A549 (cell line): ENCODE measurements around the gene GLT1D1. TPM values are rescaled to one million over a fixed set of nuclear protein-coding genes. Genes with fewer than 3 reads are reported as not detected.

ENCODE experiments used
- ATAC-seq, 2 experiments: fragments of 200-7000 bp in 1 of 2; fragments of >200 bp in 1 of 2; cut with Nextera tagmentation in 1 of 2; cut with Tn5 transposase in 1 of 2; 3 replicates each; pipeline versions ENCODE4 v1.8.0 to v1.9.1; 2018 to 2020; ENCODE audit warnings: mild to moderate bottlenecking in 1 of 2, moderate library complexity in 1 of 2
- CTCF ChIA-PET: fragments of 300-600 bp; sonication (Branson Sonifier 250); formaldehyde crosslinking; extraction: SDS; loops from one replicate; lab custom pipeline; 2021; ENCODE audit warnings: antibody characterized with exemption, inconsistent platforms; lab: Yijun Ruan, JAX
- POLR2A ChIA-PET: fragments of 350-600 bp; formaldehyde crosslinking; extraction: SDS; loops from one replicate; lab custom pipeline; 2021; ENCODE audit warnings: antibody characterized with exemption, inconsistent platforms; lab: Yijun Ruan, JAX
- DNase-seq, 2 experiments: peaks; one replicate each; pipeline versions ENCODE4 v3.0.0 to v3.0.0-alpha.2; 2011 to 2016; ENCODE audit warnings: low read depth in 1 of 2, low spot score in 1 of 2
- FAIRE-seq: peaks from 2 replicates; lab custom pipeline; 2011; peaks lifted over from hg19 to GRCh38; lab: Jason Lieb, UNC
- H3K27ac ChIP-seq, 2 experiments: fragments of >200 bp; sonication (Bioruptor Twin); formaldehyde crosslinking; 3 replicates each; pipeline ENCODE4 v1.5.1; 2016 to 2017
- H3K4me1 ChIP-seq: fragments of >200 bp; sonication (Bioruptor Twin); formaldehyde crosslinking; 3 replicates; pipeline ENCODE4 v1.6.1; 2016
- H3K4me2 ChIP-seq: fragments of >200 bp; sonication (Bioruptor Twin); formaldehyde crosslinking; 3 replicates; pipeline ENCODE4 v1.6.1; 2016
- H3K4me3 ChIP-seq: fragments of >200 bp; sonication (Bioruptor Twin); formaldehyde crosslinking; 3 replicates; pipeline ENCODE4 v1.5.1; 2016
- H3K9me3 ChIP-seq: fragments of >200 bp; sonication (Bioruptor Twin); formaldehyde crosslinking; 3 replicates; pipeline ENCODE4 v1.6.1; 2016
- CBX2 ChIP-seq: fragments of 200-600 bp; sonication (generic); IDR thresholded peaks from 2 replicates; pipeline ENCODE4 v1.6.1; 2016; ENCODE audit warnings: low read depth, mild to moderate bottlenecking, borderline replicate concordance
- CBX8 ChIP-seq: fragments of 200-600 bp; sonication (generic); IDR thresholded peaks from 2 replicates; pipeline ENCODE4 v1.6.1; 2016
- CEBPB ChIP-seq, 2 experiments: fragments of >200 bp in 1 of 2; sonication (Bioruptor Twin) in 1 of 2; formaldehyde crosslinking in 1 of 2; IDR thresholded peaks; 2 replicates each; pipeline ENCODE4 v1.6.1; 2012 to 2016
- CHD2 ChIP-seq: fragments of 150-350 bp; IDR thresholded peaks from 2 replicates; pipeline ENCODE4 v1.6.1; 2014; ENCODE audit warnings: low read length; ENCODE audit not compliant: partially characterized antibody
- EHMT2 ChIP-seq: fragments of 200-600 bp; sonication (generic); IDR thresholded peaks from 2 replicates; pipeline ENCODE4 v1.6.1; 2016; ENCODE audit warnings: antibody characterized with exemption, low read depth, mild to moderate bottlenecking, moderate library complexity
- EP300 ChIP-seq, 2 experiments: fragments of >200 bp; sonication (Bioruptor Twin); formaldehyde crosslinking; IDR thresholded peaks; 2 replicates in 1 of 2; 3 replicates in 1 of 2; pipeline ENCODE4 v1.6.1; 2016 to 2017
- HOXA7 ChIP-seq: fragments of 250-450 bp; sonication (Bioruptor Pico); IDR thresholded peaks from 2 replicates; pipeline ENCODE4 v1.5.0; 2020; ENCODE audit warnings: mild to moderate bottlenecking, moderate library complexity
- HOXB13 ChIP-seq: fragments of 250-450 bp; sonication (Bioruptor Pico); IDR thresholded peaks from 2 replicates; pipeline ENCODE4 v1.5.0; 2020; ENCODE audit warnings: low read depth, mild to moderate bottlenecking, moderate library complexity
- HOXB5 ChIP-seq: fragments of 250-450 bp; sonication (Bioruptor Pico); IDR thresholded peaks from 2 replicates; pipeline ENCODE4 v1.5.0; 2020; ENCODE audit warnings: mild to moderate bottlenecking, moderate library complexity
- JUNB ChIP-seq: fragments of >200 bp; sonication (Bioruptor Twin); formaldehyde crosslinking; IDR thresholded peaks from 2 replicates; pipeline ENCODE4 v1.6.1; 2016
- KDM5A ChIP-seq: fragments of 200-600 bp; sonication (generic); IDR thresholded peaks from 2 replicates; pipeline ENCODE4 v1.6.1; 2016; ENCODE audit warnings: antibody characterized with exemption, mild to moderate bottlenecking
- MYC ChIP-seq: IDR thresholded peaks from 2 replicates; pipeline ENCODE4 v1.6.1; 2012; ENCODE audit warnings: mild to moderate bottlenecking, inconsistent platforms, low read length, improper control_type of control experiment, borderline replicate concordance
- NPAS2 ChIP-seq: fragments of 250-450 bp; sonication (Bioruptor Pico); IDR thresholded peaks from 2 replicates; pipeline ENCODE4 v1.8.0; 2022; ENCODE audit warnings: mild to moderate bottlenecking, moderate library complexity, borderline replicate concordance
- NR3C1 ChIP-seq: fragments of >200 bp; sonication (Bioruptor Twin); formaldehyde crosslinking; IDR thresholded peaks from 3 replicates; pipeline ENCODE4 v1.6.1; 2017
- PHF8 ChIP-seq: fragments of 200-600 bp; sonication (generic); IDR thresholded peaks from 2 replicates; pipeline ENCODE4 v1.6.1; 2016; ENCODE audit warnings: low read depth, mild to moderate bottlenecking, antibody characterized with exemption, moderate library complexity, borderline replicate concordance
- POLR2A ChIP-seq: IDR thresholded peaks from 2 replicates; pipeline ENCODE4 v1.6.1; 2012; ENCODE audit warnings: mild to moderate bottlenecking, low read length
- POLR2AphosphoS2 ChIP-seq: conservative IDR thresholded peaks from 2 replicates; pipeline ENCODE4 v1.6.1; 2012; ENCODE audit warnings: low read length, improper control_type of control experiment, inconsistent platforms
- RAD21 ChIP-seq, 2 experiments: fragments of >200 bp in 1 of 2; sonication (Bioruptor Twin) in 1 of 2; formaldehyde crosslinking in 1 of 2; IDR thresholded peaks in 1 of 2; conservative IDR thresholded peaks in 1 of 2; 2 replicates in 1 of 2; 3 replicates in 1 of 2; pipeline ENCODE4 v1.6.1; 2012 to 2018; ENCODE audit warnings: inconsistent platforms in 1 of 2
- RARB ChIP-seq: fragments of 250-450 bp; sonication (Bioruptor Pico); IDR thresholded peaks from 2 replicates; pipeline ENCODE4 v1.8.0; 2021; ENCODE audit warnings: mild to moderate bottlenecking, moderate library complexity
- RCOR1 ChIP-seq: fragments of 150-350 bp; IDR thresholded peaks from 2 replicates; pipeline ENCODE4 v1.6.1; 2014; ENCODE audit warnings: antibody characterized with exemption, low read length, low read depth
- RNF2 ChIP-seq: fragments of 200-600 bp; sonication (generic); IDR thresholded peaks from 2 replicates; pipeline ENCODE4 v1.6.1; 2016; ENCODE audit warnings: low read depth, mild to moderate bottlenecking, antibody characterized with exemption, moderate library complexity, borderline replicate concordance
- TFCP2L1 ChIP-seq: fragments of 250-450 bp; sonication (Bioruptor Pico); IDR thresholded peaks from 2 replicates; pipeline ENCODE4 v1.5.0; 2021; ENCODE audit warnings: mild to moderate bottlenecking
- ZSCAN20 ChIP-seq: fragments of 250-450 bp; sonication (Bioruptor Pico); IDR thresholded peaks from 2 replicates; pipeline ENCODE4 v1.8.0; 2022; ENCODE audit warnings: mild to moderate bottlenecking, moderate library complexity
- WGBS: methylation state at CpG from one replicate; pipeline ENCODE4 v1.1.6; 2017; ENCODE audit errors: missing lambda C conversion rate; 5-methylcytosine and 5-hydroxymethylcytosine counted together
- polyA plus RNA-seq, 4 experiments: library from polyadenylated mRNA; depleted of rRNA in 3 of 4; stranded (reverse); fragments of >200 nt; fragmentation: RNase III in 1 of 4; extraction: RNeasy Plus Mini Kit Qiagen cat#74134 plus additional on column Dnase treatment in 1 of 4; gene quantifications; 2 replicates in 3 of 4; 3 replicates in 1 of 4; pipeline ENCODE4 v1.2.3, GENCODE V29; 2011 to 2017
- TF ChIP-seq, protein P1 (sequence below): IDR thresholded peaks from 2 replicates; pipeline ENCODE4 v1.6.1; 2012
- TF ChIP-seq, protein P2 (sequence below): fragments of >200 bp; sonication (Bioruptor Twin); formaldehyde crosslinking; IDR thresholded peaks from 2 replicates; pipeline ENCODE4 v1.6.1; 2016
- TF ChIP-seq, protein P3 (sequence below): fragments of 200-600 bp; sonication (generic); IDR thresholded peaks from 2 replicates; pipeline ENCODE4 v1.6.1; 2016; ENCODE audit warnings: antibody characterized with exemption, mild to moderate bottlenecking, moderate library complexity
- TF ChIP-seq, protein P4 (sequence below): fragments of 250-450 bp; sonication (Bioruptor Pico); IDR thresholded peaks from 2 replicates; pipeline ENCODE4 v1.5.0; 2020; ENCODE audit warnings: low read depth, mild to moderate bottlenecking, moderate library complexity
- TF ChIP-seq, protein P5 (sequence below): IDR thresholded peaks from 2 replicates; pipeline ENCODE4 v1.6.1; 2012; ENCODE audit warnings: low read depth, borderline replicate concordance

The GLT1D1 gene
- polyA plus RNA-seq, 2 of the 4 experiments (the other 2 are of a cell fraction): not detected

DNA sequence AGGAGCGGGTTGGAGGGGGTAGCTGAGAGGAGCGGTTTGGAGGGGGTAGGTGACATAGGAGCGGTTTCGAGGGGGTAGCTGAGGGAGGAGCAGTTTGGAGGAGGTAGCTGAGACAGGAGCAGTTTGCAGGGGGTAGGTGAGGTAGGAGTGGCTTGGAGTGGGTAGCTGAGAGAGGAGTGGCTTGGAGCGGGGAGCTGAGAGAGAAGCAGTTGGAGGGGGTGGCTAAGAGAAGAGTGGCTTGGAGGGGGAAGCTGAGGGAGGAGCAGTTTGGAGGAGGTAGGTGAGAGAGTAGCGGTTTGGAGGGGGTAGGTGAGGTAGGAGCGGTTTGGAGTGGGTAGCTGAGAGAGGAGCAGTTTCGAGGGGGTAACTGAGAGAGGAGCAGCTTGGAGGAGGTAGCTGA lies 152.1 kb downstream of the GLT1D1 start:
- ChIA-PET CTCF (no interaction called here), POLR2A (no interaction called here)
- Histone ChIP-seq H3K4me1 (no peaks in the 10 kb centered on the region), H3K27ac (no peak overlapping the region), H3K4me3 (no peak overlapping the region), H3K9me3 (no peaks in the 10 kb centered on the region), H3K4me2 (no peak overlapping the region)
- no peak for TF ChIP-seq RARB (CRISPR knock-in tag)
- no peak for TF ChIP-seq CBX8
- TF ChIP-seq ZSCAN20: no peak
- TF ChIP-seq, protein P1, sequence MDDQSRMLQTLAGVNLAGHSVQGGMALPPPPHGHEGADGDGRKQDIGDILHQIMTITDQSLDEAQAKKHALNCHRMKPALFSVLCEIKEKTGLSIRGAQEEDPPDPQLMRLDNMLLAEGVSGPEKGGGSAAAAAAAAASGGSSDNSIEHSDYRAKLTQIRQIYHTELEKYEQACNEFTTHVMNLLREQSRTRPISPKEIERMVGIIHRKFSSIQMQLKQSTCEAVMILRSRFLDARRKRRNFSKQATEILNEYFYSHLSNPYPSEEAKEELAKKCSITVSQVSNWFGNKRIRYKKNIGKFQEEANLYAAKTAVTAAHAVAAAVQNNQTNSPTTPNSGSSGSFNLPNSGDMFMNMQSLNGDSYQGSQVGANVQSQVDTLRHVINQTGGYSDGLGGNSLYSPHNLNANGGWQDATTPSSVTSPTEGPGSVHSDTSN: no peak
- TF ChIP-seq EHMT2: no peak
- TF ChIP-seq CEBPB (IDR thresholded peaks at IDR 0.05): no peak
- TF ChIP-seq, protein P2, sequence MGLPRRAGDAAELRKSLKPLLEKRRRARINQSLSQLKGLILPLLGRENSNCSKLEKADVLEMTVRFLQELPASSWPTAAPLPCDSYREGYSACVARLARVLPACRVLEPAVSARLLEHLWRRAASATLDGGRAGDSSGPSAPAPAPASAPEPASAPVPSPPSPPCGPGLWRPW: no peak
- TF ChIP-seq HOXB5: no peak
- no peak for TF ChIP-seq RAD21 (conservative IDR thresholded peaks at IDR 0.05 in 1 of 2, IDR thresholded peaks at IDR 0.05 in 1 of 2)
- TF ChIP-seq, protein P3, sequence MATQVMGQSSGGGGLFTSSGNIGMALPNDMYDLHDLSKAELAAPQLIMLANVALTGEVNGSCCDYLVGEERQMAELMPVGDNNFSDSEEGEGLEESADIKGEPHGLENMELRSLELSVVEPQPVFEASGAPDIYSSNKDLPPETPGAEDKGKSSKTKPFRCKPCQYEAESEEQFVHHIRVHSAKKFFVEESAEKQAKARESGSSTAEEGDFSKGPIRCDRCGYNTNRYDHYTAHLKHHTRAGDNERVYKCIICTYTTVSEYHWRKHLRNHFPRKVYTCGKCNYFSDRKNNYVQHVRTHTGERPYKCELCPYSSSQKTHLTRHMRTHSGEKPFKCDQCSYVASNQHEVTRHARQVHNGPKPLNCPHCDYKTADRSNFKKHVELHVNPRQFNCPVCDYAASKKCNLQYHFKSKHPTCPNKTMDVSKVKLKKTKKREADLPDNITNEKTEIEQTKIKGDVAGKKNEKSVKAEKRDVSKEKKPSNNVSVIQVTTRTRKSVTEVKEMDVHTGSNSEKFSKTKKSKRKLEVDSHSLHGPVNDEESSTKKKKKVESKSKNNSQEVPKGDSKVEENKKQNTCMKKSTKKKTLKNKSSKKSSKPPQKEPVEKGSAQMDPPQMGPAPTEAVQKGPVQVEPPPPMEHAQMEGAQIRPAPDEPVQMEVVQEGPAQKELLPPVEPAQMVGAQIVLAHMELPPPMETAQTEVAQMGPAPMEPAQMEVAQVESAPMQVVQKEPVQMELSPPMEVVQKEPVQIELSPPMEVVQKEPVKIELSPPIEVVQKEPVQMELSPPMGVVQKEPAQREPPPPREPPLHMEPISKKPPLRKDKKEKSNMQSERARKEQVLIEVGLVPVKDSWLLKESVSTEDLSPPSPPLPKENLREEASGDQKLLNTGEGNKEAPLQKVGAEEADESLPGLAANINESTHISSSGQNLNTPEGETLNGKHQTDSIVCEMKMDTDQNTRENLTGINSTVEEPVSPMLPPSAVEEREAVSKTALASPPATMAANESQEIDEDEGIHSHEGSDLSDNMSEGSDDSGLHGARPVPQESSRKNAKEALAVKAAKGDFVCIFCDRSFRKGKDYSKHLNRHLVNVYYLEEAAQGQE: no peak
- TF ChIP-seq MYC: no peak
- TF ChIP-seq JUNB: no peak
- TF ChIP-seq EP300 (IDR thresholded peaks at IDR 0.05): no peak
- TF ChIP-seq HOXA7 (CRISPR knock-in tag): no peak
- no peak for TF ChIP-seq POLR2AphosphoS2
- no peak for TF ChIP-seq RCOR1
- ATAC-seq (no peak), DNase-seq (no peak), FAIRE-seq (no peak)
- 9% methylated on average over 5 of the region's 8 CpGs for WGBS

DNA sequence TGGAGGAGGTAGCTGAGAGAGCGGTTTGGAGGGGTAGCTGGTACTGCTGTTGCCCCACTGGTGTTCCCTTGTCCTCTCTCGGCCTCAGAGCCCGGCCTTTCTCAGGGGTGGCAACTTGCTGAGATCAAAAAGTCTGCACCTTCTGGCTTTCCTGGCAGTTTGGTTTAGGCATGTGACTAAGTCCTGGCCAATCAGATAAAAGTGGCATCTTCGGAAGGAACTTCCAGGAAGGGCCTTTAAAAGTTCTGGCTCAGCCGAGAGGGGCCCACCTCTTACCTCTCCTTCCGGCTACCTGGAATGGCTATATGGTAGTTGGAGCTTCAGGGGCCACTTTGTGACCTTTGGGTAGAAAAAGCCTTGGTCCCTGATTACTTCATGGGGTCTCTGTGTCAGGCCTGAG lies 152.6 kb downstream of the GLT1D1 start:
- H3K27ac ChIP-seq: no peak overlapping the region
- no peak for DNase-seq
- TF ChIP-seq PHF8 (no peak), EHMT2 (no peak), KDM5A (no peak), RNF2 (no peak), MYC (no peak), POLR2A (no peak), CBX2 (no peak), EP300 (IDR thresholded peaks at IDR 0.05) (no peak), NPAS2 (CRISPR knock-in tag) (no peak), RCOR1 (no peak), TFCP2L1 (no peak), NR3C1 (no peak), CHD2 (no peak), HOXB13 (CRISPR knock-in tag) (no peak)
- TF ChIP-seq, protein P4, sequence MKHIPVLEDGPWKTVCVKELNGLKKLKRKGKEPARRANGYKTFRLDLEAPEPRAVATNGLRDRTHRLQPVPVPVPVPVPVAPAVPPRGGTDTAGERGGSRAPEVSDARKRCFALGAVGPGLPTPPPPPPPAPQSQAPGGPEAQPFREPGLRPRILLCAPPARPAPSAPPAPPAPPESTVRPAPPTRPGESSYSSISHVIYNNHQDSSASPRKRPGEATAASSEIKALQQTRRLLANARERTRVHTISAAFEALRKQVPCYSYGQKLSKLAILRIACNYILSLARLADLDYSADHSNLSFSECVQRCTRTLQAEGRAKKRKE (CRISPR knock-in tag): no peak
- TF ChIP-seq, protein P5, sequence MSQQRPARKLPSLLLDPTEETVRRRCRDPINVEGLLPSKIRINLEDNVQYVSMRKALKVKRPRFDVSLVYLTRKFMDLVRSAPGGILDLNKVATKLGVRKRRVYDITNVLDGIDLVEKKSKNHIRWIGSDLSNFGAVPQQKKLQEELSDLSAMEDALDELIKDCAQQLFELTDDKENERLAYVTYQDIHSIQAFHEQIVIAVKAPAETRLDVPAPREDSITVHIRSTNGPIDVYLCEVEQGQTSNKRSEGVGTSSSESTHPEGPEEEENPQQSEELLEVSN: no peak
- TF ChIP-seq, all 56 proteins: peak for 0
- ATAC-seq (no peak), FAIRE-seq (no peak)
- ChIA-PET POLR2A (no interaction called here), CTCF (interaction anchor here (1.1 kb wide), 1 partner anchor 36 kb away, joined by 4 read pairs; no protein-coding TSS in a partner anchor)
- no peak overlapping the region for H3K4me3 ChIP-seq
- H3K4me2 ChIP-seq: no peak overlapping the region
- H3K4me1 ChIP-seq: no peaks in the 10 kb centered on the region
- WGBS: 25% methylated on average over 6 of the region's 6 CpGs
- H3K9me3 ChIP-seq: no peaks in the 10 kb centered on the region
